Pancreas (tissue), 10 donors: ENCODE measurements around the gene ATG5. TPM values are rescaled to one million over a fixed set of nuclear protein-coding genes. Genes with fewer than 3 reads are reported as not detected.
"Not testable (repeated sequence)": the region's sequence is repeated elsewhere in the genome, so short reads cannot be mapped to it uniquely, and the experiment has no call there.

Experiments used
- ATAC-seq, 4 donors: fragments of 200-7000 bp; cut with Tn5 transposase; one replicate each; pipeline versions ENCODE4 v1.8.0 to v1.9.1; 2020; ENCODE audit warnings: mild to moderate bottlenecking in 4 of 4, moderate library complexity in 4 of 4
- DNase-seq, 6 donors: peaks; one replicate each; pipeline ENCODE4 v3.0.0-alpha.2; 2020
- FAIRE-seq: peaks from 2 replicates; lab custom pipeline; 2012; peaks lifted over from hg19 to GRCh38; lab: Jason Lieb, UNC
- H3K27ac ChIP-seq, 4 donors: fragments of 200-600 bp; sonication (generic); 1 replicate in 3 of 4; 2 replicates in 1 of 4; pipeline versions ENCODE4 v1.5.0 to v1.8.0; 2020
- H3K27me3 ChIP-seq, 4 donors: fragments of 200-600 bp; one replicate each; pipeline ENCODE4 v1.8.0; 2021
- H3K36me3 ChIP-seq, 3 donors: fragments of 200-600 bp; sonication (generic) in 1 of 3; one replicate each; pipeline versions ENCODE4 v1.5.0 to v1.8.0; 2020 to 2021
- H3K4me1 ChIP-seq, 3 donors: fragments of 200-600 bp; one replicate each; pipeline ENCODE4 v1.8.0; 2021
- H3K4me3 ChIP-seq, 4 donors: fragments of 200-600 bp; sonication (generic) in 2 of 4; one replicate each; pipeline versions ENCODE4 v1.5.0 to v1.8.0; 2020 to 2021
- H3K9me3 ChIP-seq, 4 donors: fragments of 200-600 bp; one replicate each; pipeline ENCODE4 v1.8.0; 2021
- whole genome bisulfite sequencing, 2 donors: extraction: QIAGEN DNeasy Blood & Tissue Kit; methylation state at CpG; one replicate each; pipeline ENCODE4 v1.1.7; 2013; 5-methylcytosine and 5-hydroxymethylcytosine counted together
- intact Hi-C, 3 donors: fragments of 100-400 bp; cut with DNase I; formaldehyde crosslinking; loops; one replicate each; pipeline versions ENCODE4 v1.11.1 to v1.14.2; 2022
- polyA plus RNA-seq, 2 donors: library from polyadenylated mRNA; stranded (reverse); fragments of 200-250 nt; gene quantifications; one replicate each; pipeline ENCODE4 v1.2.3, GENCODE V29; 2013
- total RNA-seq, 6 donors: library from RNA; stranded (reverse); fragmentation: NEBNext Ultra II Directional in 4 of 6; extraction: Animal tissue kit (Norgen Biotek cat#: 25700) in 4 of 6; gene quantifications; one replicate each; pipeline versions ENCODE4 v1.2.1 to v1.2.4, GENCODE V29; 2021 to 2023
- TF ChIP-seq, protein P1 (sequence below), 4 donors: fragments of 200-600 bp; sonication (generic) in 3 of 4; IDR thresholded peaks; one replicate each; pipeline versions ENCODE4 v1.5.0 to v1.8.0; 2021; ENCODE audit warnings: antibody characterized with exemption in 4 of 4
- donor health status: healthy with polysubstance abuse.
- donor health status: DM: no; HTN: no; CAD: no; lungs with moderate emphysema.
- donor health status: DM: no; HTN: no; CAD: no.
- donor health status: control.
- donor health status: control.
- donor health status: Bipolar disorder and iron deficiency.
- donor health status: DM: yes; HTN: yes; CAD: no.
- donor health status: DM: no; HTN: no; CAD: no.
- donor health status: DM: no; HTN: no; CAD: no.
- donor health status: DM: yes; HTN: yes; CAD: no.

The ATG5 gene
- total and polyA plus RNA-seq, 8 donors = 8.2 to 15.7 (median 10.8) TPM

DNA sequence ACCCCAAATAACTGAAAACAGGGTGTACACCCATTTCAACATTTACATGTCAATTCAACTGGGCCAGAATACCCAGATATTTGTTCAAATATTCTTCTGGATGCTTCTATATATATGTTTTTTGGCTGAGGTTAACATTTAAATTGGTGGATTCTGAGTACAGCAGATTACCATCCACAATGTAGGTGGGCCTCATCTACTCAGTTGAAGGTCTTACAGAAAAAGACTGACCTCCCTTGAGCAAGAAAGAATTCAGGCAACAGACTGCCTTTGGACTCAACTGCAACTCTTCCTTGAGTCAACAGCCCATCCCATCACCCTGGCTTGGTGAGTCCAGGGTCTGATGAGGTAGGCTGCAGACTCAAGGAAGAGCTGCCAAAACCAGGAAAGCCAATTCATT, 84.1 kb downstream of the ATG5 start:
- Histone ChIP-seq H3K4me1 (no peaks in the 10 kb centered on the region), H3K36me3 (no peaks in the 10 kb centered on the region), H3K27ac (no peak overlapping the region), H3K9me3 (no peaks in the 10 kb centered on the region), H3K4me3 (no peak overlapping the region), H3K27me3 (no peaks in the 10 kb centered on the region)
- TF ChIP-seq, protein P1, sequence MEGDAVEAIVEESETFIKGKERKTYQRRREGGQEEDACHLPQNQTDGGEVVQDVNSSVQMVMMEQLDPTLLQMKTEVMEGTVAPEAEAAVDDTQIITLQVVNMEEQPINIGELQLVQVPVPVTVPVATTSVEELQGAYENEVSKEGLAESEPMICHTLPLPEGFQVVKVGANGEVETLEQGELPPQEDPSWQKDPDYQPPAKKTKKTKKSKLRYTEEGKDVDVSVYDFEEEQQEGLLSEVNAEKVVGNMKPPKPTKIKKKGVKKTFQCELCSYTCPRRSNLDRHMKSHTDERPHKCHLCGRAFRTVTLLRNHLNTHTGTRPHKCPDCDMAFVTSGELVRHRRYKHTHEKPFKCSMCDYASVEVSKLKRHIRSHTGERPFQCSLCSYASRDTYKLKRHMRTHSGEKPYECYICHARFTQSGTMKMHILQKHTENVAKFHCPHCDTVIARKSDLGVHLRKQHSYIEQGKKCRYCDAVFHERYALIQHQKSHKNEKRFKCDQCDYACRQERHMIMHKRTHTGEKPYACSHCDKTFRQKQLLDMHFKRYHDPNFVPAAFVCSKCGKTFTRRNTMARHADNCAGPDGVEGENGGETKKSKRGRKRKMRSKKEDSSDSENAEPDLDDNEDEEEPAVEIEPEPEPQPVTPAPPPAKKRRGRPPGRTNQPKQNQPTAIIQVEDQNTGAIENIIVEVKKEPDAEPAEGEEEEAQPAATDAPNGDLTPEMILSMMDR (IDR thresholded peaks at IDR 0.05) = no peak
- FAIRE-seq (no peak), DNase-seq (no peak), ATAC-seq (no peak)
- intact Hi-C loops = no loop called here

DNA sequence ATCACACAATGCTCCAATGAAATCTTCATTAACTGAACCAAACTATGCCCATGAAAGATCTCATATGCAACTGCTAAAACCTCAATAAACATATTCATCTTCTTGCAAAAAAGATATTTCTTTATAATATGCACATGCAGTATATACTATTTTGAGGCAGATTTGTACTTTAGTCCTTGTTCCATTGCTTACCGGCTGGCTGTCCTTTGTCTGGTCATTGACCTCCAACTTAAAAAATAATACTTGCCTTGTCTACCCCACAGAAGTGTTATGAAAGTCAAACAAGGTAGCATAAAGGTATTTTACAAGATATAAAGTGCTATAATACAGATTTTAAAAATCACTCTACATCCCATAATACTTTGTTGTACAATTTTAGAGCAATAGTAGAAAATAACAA, 88.3 kb downstream of the ATG5 start:
- H3K4me3 ChIP-seq = no peak overlapping the region
- intact Hi-C loops = no loop called here
- FAIRE-seq (no peak), ATAC-seq (no peak), DNase-seq (no peak)
- no peaks in the 10 kb centered on the region for H3K4me1 ChIP-seq
- WGBS, 2 donors = 98 to 100% methylated on average over 1 of the region's 1 CpG
- H3K36me3 ChIP-seq = no peaks in the 10 kb centered on the region
- no peak overlapping the region for H3K27ac ChIP-seq
- TF ChIP-seq, protein P1 (IDR thresholded peaks at IDR 0.05) = no peak
- H3K27me3 ChIP-seq = no peaks in the 10 kb centered on the region
- H3K9me3 ChIP-seq = no peaks in the 10 kb centered on the region

DNA sequence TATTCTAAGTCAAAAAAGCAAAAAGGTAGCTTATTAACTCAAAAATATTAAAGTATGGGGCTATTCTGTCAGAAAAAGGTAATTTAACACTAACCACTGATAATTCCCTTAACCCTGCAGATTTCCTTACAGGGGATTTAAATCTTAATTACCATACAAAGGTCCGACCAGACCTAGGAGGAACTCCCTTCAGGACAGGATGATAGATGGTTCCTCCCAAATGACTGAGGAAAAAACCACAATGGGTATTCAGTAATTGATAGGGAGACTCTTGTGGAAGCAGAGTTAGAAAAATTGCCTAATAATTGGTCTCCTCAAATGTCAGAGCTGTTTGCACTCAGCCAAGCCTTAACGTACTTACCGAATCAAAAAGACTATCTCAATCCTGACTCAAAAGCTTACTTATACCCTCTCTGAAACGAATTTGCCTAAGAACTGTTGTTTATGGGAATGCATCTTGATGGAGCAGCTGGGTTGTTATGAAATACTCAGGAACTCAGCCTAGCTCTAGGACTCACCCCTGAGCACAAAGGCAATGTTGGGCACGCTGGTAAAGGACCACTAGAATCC, 95.6 kb downstream of the ATG5 start:
- H3K9me3 ChIP-seq, ATAC-seq, H3K4me1 ChIP-seq, H3K36me3 ChIP-seq, H3K27me3 ChIP-seq, H3K4me3 ChIP-seq, intact Hi-C loops, FAIRE-seq, H3K27ac ChIP-seq, DNase-seq: not testable (repeated sequence)
- WGBS, 2 donors = 79 to 83% methylated on average over 5 of the region's 5 CpGs

GRCh38 chr6:106227612-106228507, 97.7 kb downstream of the ATG5 start:
- TF ChIP-seq, protein P1 (IDR thresholded peaks at IDR 0.05) = no peak
- DNase-seq (no peak), FAIRE-seq (no peak), ATAC-seq (no peak)
- H3K4me1 ChIP-seq = no peaks in the 10 kb centered on the region
- no peaks in the 10 kb centered on the region for H3K27me3 ChIP-seq
- no peak overlapping the region for H3K27ac ChIP-seq
- no peak overlapping the region for H3K4me3 ChIP-seq
- H3K9me3 ChIP-seq = no peaks in the 10 kb centered on the region
- WGBS, 2 donors = 97 to 98% methylated on average over 17 of the region's 17 CpGs
- intact Hi-C loops = no loop called here
- H3K36me3 ChIP-seq = no peaks in the 10 kb centered on the region

GRCh38 chr6:106226676-106227075, 98.9 kb downstream of the ATG5 start:
- Histone ChIP-seq H3K27me3 (no peaks in the 10 kb centered on the region), H3K36me3 (no peaks in the 10 kb centered on the region), H3K9me3 (no peaks in the 10 kb centered on the region), H3K4me3 (no peak overlapping the region), H3K4me1 (no peaks in the 10 kb centered on the region), H3K27ac (no peak overlapping the region)
- intact Hi-C loops = no loop called here
- no peak for FAIRE-seq
- 90 to 95% methylated on average over 2 of the region's 2 CpGs for WGBS, 2 donors
- DNase-seq = no peak
- TF ChIP-seq, protein P1 (IDR thresholded peaks at IDR 0.05) = no peak
- no peak for ATAC-seq
